Gastroesophageal sphincter (tissue), 4 donors: ENCODE measurements around the gene C12orf75. TPM values are rescaled to one million over a fixed set of nuclear protein-coding genes. Genes with fewer than 3 reads are reported as not detected.

Source experiments
- ATAC-seq: fragments of 150-250 bp; one replicate; pipeline ENCODE4 v1.9.1; 2016; ENCODE audit warnings: mild to moderate bottlenecking, moderate library complexity
- H3K27ac ChIP-seq, 4 donors: fragments of 200-600 bp; sonication (generic) in 3 of 4; 1 replicate in 3 of 4; 2 replicates in 1 of 4; pipeline ENCODE4 v1.5.1; 2016 to 2019
- H3K27me3 ChIP-seq: fragments of 200-600 bp; sonication (generic); one replicate; pipeline ENCODE4 v1.5.1; 2019
- H3K36me3 ChIP-seq, 2 donors: fragments of 200-600 bp; sonication (generic); one replicate each; pipeline ENCODE4 v1.5.1; 2019; ENCODE audit warnings: control low read depth in 1 of 2
- H3K4me1 ChIP-seq, 3 donors: fragments of 200-600 bp; sonication (generic); 1 replicate in 2 of 3; 2 replicates in 1 of 3; pipeline ENCODE4 v1.5.1; 2016 to 2019; ENCODE audit warnings: control low read depth in 2 of 3
- H3K4me3 ChIP-seq, 2 donors: fragments of 200-600 bp; sonication (generic); one replicate each; pipeline ENCODE4 v1.5.1; 2019; ENCODE audit warnings: mild to moderate bottlenecking in 1 of 2, moderate library complexity in 1 of 2
- H3K9me3 ChIP-seq, 3 donors: fragments of 200-600 bp; sonication (generic); one replicate each; pipeline ENCODE4 v1.5.1; 2017 to 2019; ENCODE audit warnings: control low read depth in 2 of 3
- CTCF ChIP-seq, 4 experiments: fragments of 200-600 bp in 2 of 4; fragments of 450-650 bp in 2 of 4; sonication (generic) in 1 of 4; IDR thresholded peaks; one replicate each; pipeline ENCODE4 v1.5.1; 2017 to 2019; ENCODE audit warnings: antibody characterized with exemption in 4 of 4, mild to moderate bottlenecking in 2 of 4, moderate library complexity in 2 of 4
- EP300 ChIP-seq: sonication (generic); formaldehyde crosslinking; IDR thresholded peaks from one replicate; pipeline ENCODE4 v1.6.1; 2017; ENCODE audit warnings: antibody characterized with exemption, mild to moderate bottlenecking
- POLR2A ChIP-seq, 2 donors: fragments of 450-650 bp; IDR thresholded peaks; one replicate each; pipeline ENCODE4 v1.6.1; 2017; ENCODE audit warnings: antibody characterized with exemption in 2 of 2, mild to moderate bottlenecking in 2 of 2, moderate library complexity in 1 of 2
- POLR2AphosphoS5 ChIP-seq: sonication (generic); formaldehyde crosslinking; IDR thresholded peaks from one replicate; pipeline ENCODE4 v1.6.1; 2017; ENCODE audit warnings: antibody characterized with exemption
- WGBS, 2 donors: methylation state at CpG; one replicate each; pipeline ENCODE4 v1.1.5; 2018; ENCODE audit warnings: low coverage in 1 of 2; 5-methylcytosine and 5-hydroxymethylcytosine counted together
- total RNA-seq, 4 donors: library from RNA; depleted of rRNA; stranded (reverse); fragments of >200 nt; gene quantifications; one replicate each; pipeline ENCODE4 v1.1.0, GENCODE V29; 2016

Gene C12orf75
- total RNA-seq, 4 donors from 2014 or later = 1.9 to 4.3 (median 2.2) TPM; not detected in 1

- H3K27me3 ChIP-seq = no peaks in the 10 kb centered on the region
- no peak overlapping the region for H3K4me3 ChIP-seq
- no peaks in the 10 kb centered on the region for H3K4me1 ChIP-seq
- ATAC-seq = no peak
- H3K36me3 ChIP-seq = no peaks in the 10 kb centered on the region
- WGBS, 2 donors = 82 to 89% methylated on average over 3 to 4 of the region's 8 CpGs
- TF ChIP-seq POLR2AphosphoS5 (no peak), CTCF (IDR thresholded peaks at IDR 0.05) (no peak), POLR2A (IDR thresholded peaks at IDR 0.05) (no peak), EP300 (no peak)
- no peak overlapping the region for H3K27ac ChIP-seq
- no peaks in the 10 kb centered on the region for H3K9me3 ChIP-seq
Observed at GRCh38 chr12:105319691-105320209, 10.7 kb upstream of the C12orf75 start.

- no peak overlapping the region for H3K4me3 ChIP-seq
- 58% methylated on average over 2 of the region's 2 CpGs; no CpG with 5 or more reads in 1 of the 2 donors for whole genome bisulfite sequencing, 2 donors
Observed at GRCh38 chr12:105321125-105321524, 9.4 kb upstream of the C12orf75 start.

GRCh38 chr12:105322070-105322469, 8.4 kb upstream of the C12orf75 start:
- no peak for ATAC-seq
- no peak for TF ChIP-seq CTCF (IDR thresholded peaks at IDR 0.05)
- no peak for TF ChIP-seq POLR2A (IDR thresholded peaks at IDR 0.05)
- no peak for TF ChIP-seq EP300
- TF ChIP-seq POLR2AphosphoS5 = no peak
- Histone ChIP-seq H3K27ac (no peak overlapping the region), H3K36me3 (no peaks in the 10 kb centered on the region), H3K27me3 (no peaks in the 10 kb centered on the region), H3K4me1 (no peaks in the 10 kb centered on the region), H3K4me3 (no peak overlapping the region), H3K9me3 (no peaks in the 10 kb centered on the region)
- WGBS, 2 donors = 60 to 89% methylated on average over 4 of the region's 4 CpGs

More at GRCh38 chr12:105321125-105321524, 9.4 kb upstream of the C12orf75 start:
- no peaks in the 10 kb centered on the region for H3K27me3 ChIP-seq
- no peaks in the 10 kb centered on the region for H3K9me3 ChIP-seq
- ATAC-seq = no peak
- no peak for TF ChIP-seq EP300
- no peak for TF ChIP-seq POLR2AphosphoS5
- no peak for TF ChIP-seq POLR2A (IDR thresholded peaks at IDR 0.05)
- no peak for TF ChIP-seq CTCF (IDR thresholded peaks at IDR 0.05)
- no peak overlapping the region for H3K27ac ChIP-seq
- no peaks in the 10 kb centered on the region for H3K4me1 ChIP-seq
- no peaks in the 10 kb centered on the region for H3K36me3 ChIP-seq

- H3K4me1 ChIP-seq = peaks cover 0 to under 1% (median 0%) of the 10 kb centered on the region in 3 donors
- H3K4me3 ChIP-seq = no peak overlapping the region
- WGBS, 2 donors = 78 to 90% methylated on average over 1 to 2 of the region's 2 CpGs
- no peaks in the 10 kb centered on the region for H3K9me3 ChIP-seq
- TF ChIP-seq EP300 = no peak
- no peaks in the 10 kb centered on the region for H3K27me3 ChIP-seq
- no peak for ATAC-seq
- no peaks in the 10 kb centered on the region for H3K36me3 ChIP-seq
- no peak overlapping the region for H3K27ac ChIP-seq
Observed at GRCh38 chr12:105324704-105325103, 5.8 kb upstream of the C12orf75 start.

- 86 to 92% methylated on average over 1 to 2 of the region's 2 CpGs for WGBS, 2 donors
- H3K36me3 ChIP-seq = no peaks in the 10 kb centered on the region
- peaks cover 1% of the 10 kb centered on the region for H3K27me3 ChIP-seq
- peaks cover 0 to 5% (median 3%) of the 10 kb centered on the region in 3 donors for H3K4me1 ChIP-seq
- TF ChIP-seq EP300 (no peak), POLR2AphosphoS5 (no peak), CTCF (IDR thresholded peaks at IDR 0.05) (no peak), POLR2A (IDR thresholded peaks at IDR 0.05) (no peak)
- H3K27ac ChIP-seq = no peak overlapping the region
- no peak overlapping the region for H3K4me3 ChIP-seq
- H3K9me3 ChIP-seq = no peaks in the 10 kb centered on the region
- ATAC-seq = no peak
Observed at GRCh38 chr12:105325117-105325516, 5.4 kb upstream of the C12orf75 start.
